Body of pancreas (tissue), 4 donors: ENCODE results near the gene DRAM1. TPM values are rescaled to one million over a fixed set of nuclear protein-coding genes. Genes with fewer than 3 reads are reported as not detected.
A peak's percentile ranks its signal among the peaks of the same experiment; 100 is the strongest.

Source experiments
- ATAC-seq: fragments of 150-250 bp; one replicate; pipeline ENCODE4 v1.9.1; 2016
- DNase-seq, 4 donors: peaks; one replicate each; pipeline ENCODE4 v3.0.0-alpha.2; 2019
- H3K27ac ChIP-seq, 4 donors: fragments of 200-600 bp; sonication (generic); 1 replicate in 3 of 4; 2 replicates in 1 of 4; pipeline versions ENCODE4 v1.5.1 to v1.6.1; 2016 to 2019; ENCODE audit warnings: mild to moderate bottlenecking in 1 of 4, mixed read lengths in 1 of 4, moderate library complexity in 1 of 4
- H3K27me3 ChIP-seq, 2 donors: fragments of 200-600 bp; sonication (generic); one replicate each; pipeline ENCODE4 v1.6.0; 2016; ENCODE audit warnings: mild to moderate bottlenecking in 1 of 2
- H3K36me3 ChIP-seq, 2 donors: fragments of 200-600 bp; sonication (generic); replicated peaks in 1 of 2; 2 replicates each; pipeline ENCODE4 v1.5.1; 2016; ENCODE audit warnings: low read depth in 2 of 2; ENCODE audit not compliant: insufficient read depth in 1 of 2
- H3K4me1 ChIP-seq: fragments of 200-600 bp; sonication (generic); one replicate; pipeline ENCODE4 v1.6.0; 2016
- H3K4me3 ChIP-seq, 2 donors: fragments of 200-600 bp; sonication (generic); 1 replicate in 1 of 2; 2 replicates in 1 of 2; pipeline ENCODE4 v1.5.1; 2016 to 2019
- H3K9me3 ChIP-seq, 3 donors: fragments of 200-600 bp; sonication (generic); 1 replicate in 2 of 3; 2 replicates in 1 of 3; pipeline ENCODE4 v1.5.1; 2016
- CTCF ChIP-seq, 7 experiments: fragments of 450-650 bp in 4 of 7; fragments of 200-600 bp in 3 of 7; sonication (generic) in 3 of 7; IDR thresholded peaks; one replicate each; pipeline ENCODE4 v1.5.1; 2016 to 2019; ENCODE audit warnings: antibody characterized with exemption in 7 of 7
- POLR2A ChIP-seq, 3 donors: fragments of 450-650 bp; IDR thresholded peaks; one replicate each; pipeline ENCODE4 v1.6.1; 2016; ENCODE audit warnings: antibody characterized with exemption in 3 of 3, mild to moderate bottlenecking in 2 of 3
- WGBS, 2 donors: methylation state at CpG; one replicate each; pipeline ENCODE4 v1.1.5; 2017; 5-methylcytosine and 5-hydroxymethylcytosine counted together
- intact Hi-C: fragments of 100-400 bp; cut with DNase I; formaldehyde crosslinking; loops from one replicate; pipeline ENCODE4 v1.15.1; 2023
- total RNA-seq, 2 donors: library from RNA; depleted of rRNA; stranded (reverse); fragments of >200 nt; gene quantifications; one replicate each; pipeline ENCODE4 v1.1.0, GENCODE V29; 2016

Gene DRAM1
- total RNA-seq, 2 donors from 2014 or later = 2.6 to 14.5 TPM

- no peak for ATAC-seq
- no peak for DNase-seq
- intact Hi-C loops = no loop called here
- Histone ChIP-seq H3K36me3 (no peaks in the 10 kb centered on the region), H3K9me3 (no peaks in the 10 kb centered on the region), H3K4me3 (no peak overlapping the region), H3K27ac (no peak overlapping the region), H3K4me1 (peaks cover 15% of the 10 kb centered on the region), H3K27me3 (no peaks in the 10 kb centered on the region)
- TF ChIP-seq CTCF (IDR thresholded peaks at IDR 0.05) = no peak
- TF ChIP-seq POLR2A (IDR thresholded peaks at IDR 0.05) = no peak
- WGBS, 2 donors = 68 to 82% methylated on average over 6 of the region's 6 CpGs
These were observed 11.9 kb downstream of the DRAM1 start for GRCh38 chr12:101889211-101889752.

DNA sequence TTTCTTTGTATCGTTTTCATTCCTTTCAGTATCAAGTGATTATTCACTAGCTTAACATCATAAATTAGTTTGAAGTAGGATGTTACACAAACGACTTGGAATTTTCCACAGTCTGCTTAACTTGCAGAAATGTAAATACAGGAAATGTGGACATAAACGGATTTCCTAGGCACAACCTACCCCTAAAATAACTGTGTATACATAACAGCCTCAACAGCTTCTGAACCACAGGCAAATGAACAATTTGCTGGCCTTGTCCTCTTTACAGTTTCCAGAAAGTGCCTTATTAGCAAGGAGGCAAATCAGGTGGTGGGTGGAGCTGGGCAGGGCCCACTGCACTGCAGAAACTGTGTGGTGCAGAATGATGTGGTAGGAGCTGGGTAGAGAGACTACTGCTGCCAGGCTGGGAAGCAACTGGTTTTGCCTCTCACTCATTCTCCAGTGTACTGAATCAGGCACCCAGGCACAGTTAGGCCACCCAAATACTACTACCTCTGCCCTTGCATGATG lies 14.1 kb downstream of the DRAM1 start:
- Histone ChIP-seq H3K4me1 (peaks cover 8% of the 10 kb centered on the region), H3K27me3 (no peaks in the 10 kb centered on the region), H3K4me3 (no peak overlapping the region), H3K9me3 (no peaks in the 10 kb centered on the region), H3K36me3 (no peaks in the 10 kb centered on the region), H3K27ac (peak overlapping the region; percentile 9 to 44 (median 40))
- DNase-seq (peak in 3 of 4 donors; percentile 49 to 66 (median 58)), ATAC-seq (peak; percentile 50)
- TF ChIP-seq POLR2A (IDR thresholded peaks at IDR 0.05) = peak in 1 of 3 donors; percentile 21
- no peak for TF ChIP-seq CTCF (IDR thresholded peaks at IDR 0.05)
- 9 to 19% methylated on average over 3 of the region's 3 CpGs for WGBS, 2 donors
- intact Hi-C loops = no loop called here

DNA sequence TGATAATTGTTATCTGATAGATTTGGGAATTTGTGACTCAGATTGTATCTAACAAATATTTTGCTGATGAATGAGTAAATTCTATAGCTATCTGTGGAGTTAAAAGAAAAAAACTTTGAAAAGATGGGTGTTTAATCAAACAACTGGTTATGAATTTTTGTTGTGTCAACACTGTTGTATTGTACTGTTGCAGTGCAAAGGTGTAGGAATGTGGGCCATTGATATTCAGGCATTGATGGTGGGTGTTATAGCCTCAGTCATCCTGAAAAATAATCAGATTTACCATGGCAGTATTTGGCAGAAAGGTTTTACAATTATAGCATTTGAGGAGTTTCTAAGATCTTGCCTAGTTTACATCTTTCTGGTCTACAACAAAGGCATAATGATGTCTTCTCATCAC lies 15.4 kb downstream of the DRAM1 start:
- Histone ChIP-seq H3K4me3 (no peak overlapping the region), H3K36me3 (no peaks in the 10 kb centered on the region), H3K27me3 (no peaks in the 10 kb centered on the region), H3K4me1 (peaks cover 8% of the 10 kb centered on the region), H3K27ac (no peak overlapping the region), H3K9me3 (no peaks in the 10 kb centered on the region)
- no peak for ATAC-seq
- TF ChIP-seq POLR2A (IDR thresholded peaks at IDR 0.05) (no peak), CTCF (IDR thresholded peaks at IDR 0.05) (no peak)
- intact Hi-C loops = no loop called here
- DNase-seq = no peak

DNA sequence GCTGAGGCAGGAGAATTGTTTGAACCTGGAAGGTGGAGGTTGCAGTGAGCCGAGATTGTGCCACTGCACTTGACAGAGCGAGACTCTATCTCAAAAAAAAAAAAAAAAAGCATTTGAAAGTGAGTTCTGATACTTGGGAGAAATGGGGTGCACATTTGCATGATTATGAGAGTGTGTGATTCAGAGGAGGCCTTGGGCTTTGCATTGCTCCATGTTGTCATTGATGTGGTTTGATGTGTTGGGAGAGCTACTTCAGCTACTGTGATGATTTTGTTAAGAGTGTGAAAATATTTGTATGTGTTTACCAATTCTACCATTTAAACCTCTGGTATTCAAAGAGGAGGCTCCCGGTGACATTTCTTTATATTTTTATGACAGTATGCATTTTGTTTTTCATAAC lies 24.4 kb downstream of the DRAM1 start:
- ATAC-seq (no peak), DNase-seq (no peak)
- H3K27me3 ChIP-seq = no peaks in the 10 kb centered on the region
- peaks cover 5% of the 10 kb centered on the region for H3K4me1 ChIP-seq
- H3K4me3 ChIP-seq = no peak overlapping the region
- H3K36me3 ChIP-seq = no peaks in the 10 kb centered on the region
- TF ChIP-seq POLR2A (IDR thresholded peaks at IDR 0.05) (no peak), CTCF (IDR thresholded peaks at IDR 0.05) (no peak)
- WGBS, 2 donors = 85 to 95% methylated on average over 3 of the region's 3 CpGs
- H3K27ac ChIP-seq = no peak overlapping the region
- no peaks in the 10 kb centered on the region for H3K9me3 ChIP-seq
- intact Hi-C loops = no loop called here

DNA sequence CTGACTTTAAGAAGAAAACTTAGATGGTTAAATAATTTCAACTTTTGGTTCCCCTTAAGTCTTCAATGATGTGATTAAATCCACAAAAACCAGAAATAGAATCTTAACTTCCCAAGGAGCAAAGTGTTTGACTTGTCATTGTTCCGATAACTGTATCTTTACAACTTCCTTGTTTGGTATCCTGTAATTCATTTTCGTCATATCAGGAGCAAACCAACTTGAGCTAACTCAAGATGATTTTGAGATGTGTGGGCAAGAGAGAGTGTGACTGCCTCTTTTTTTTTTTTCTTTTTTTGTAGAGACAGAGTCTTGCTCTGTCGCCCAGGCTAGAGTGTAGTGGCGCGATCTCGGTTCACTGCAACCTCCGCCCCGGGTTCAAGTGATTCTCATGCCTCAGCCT lies 25.3 kb downstream of the DRAM1 start:
- H3K9me3 ChIP-seq = no peaks in the 10 kb centered on the region
- WGBS, 2 donors = 74 to 83% methylated on average over 8 of the region's 8 CpGs
- H3K36me3 ChIP-seq = no peaks in the 10 kb centered on the region
- no peak for ATAC-seq
- peak overlapping the region in 2 of 4 donors; percentile 27 to 33 for H3K27ac ChIP-seq
- intact Hi-C loops = no loop called here
- DNase-seq = no peak
- TF ChIP-seq CTCF (IDR thresholded peaks at IDR 0.05) = no peak
- no peak for TF ChIP-seq POLR2A (IDR thresholded peaks at IDR 0.05)
- H3K27me3 ChIP-seq = no peaks in the 10 kb centered on the region
- peaks cover 5% of the 10 kb centered on the region for H3K4me1 ChIP-seq
- H3K4me3 ChIP-seq = no peak overlapping the region
